GM23248 (cell line): ENCODE data around the gene MYO1G.

ENCODE experiments used
- EZH2 ChIP-seq: fragments of 200-600 bp; sonication (generic); IDR thresholded peaks from 2 replicates; pipeline ENCODE4 v1.6.1; 2018; ENCODE audit warnings: antibody characterized with exemption, mild to moderate bottlenecking; ENCODE audit not compliant: insufficient read depth, poor library complexity, severe bottlenecking
- EZH2phosphoT487 ChIP-seq: fragments of 200-600 bp; sonication (generic); IDR thresholded peaks from 2 replicates; pipeline ENCODE4 v1.6.1; 2018; ENCODE audit warnings: antibody characterized with exemption, moderate library complexity, mild to moderate bottlenecking, low read depth; ENCODE audit not compliant: insufficient read depth

DNA sequence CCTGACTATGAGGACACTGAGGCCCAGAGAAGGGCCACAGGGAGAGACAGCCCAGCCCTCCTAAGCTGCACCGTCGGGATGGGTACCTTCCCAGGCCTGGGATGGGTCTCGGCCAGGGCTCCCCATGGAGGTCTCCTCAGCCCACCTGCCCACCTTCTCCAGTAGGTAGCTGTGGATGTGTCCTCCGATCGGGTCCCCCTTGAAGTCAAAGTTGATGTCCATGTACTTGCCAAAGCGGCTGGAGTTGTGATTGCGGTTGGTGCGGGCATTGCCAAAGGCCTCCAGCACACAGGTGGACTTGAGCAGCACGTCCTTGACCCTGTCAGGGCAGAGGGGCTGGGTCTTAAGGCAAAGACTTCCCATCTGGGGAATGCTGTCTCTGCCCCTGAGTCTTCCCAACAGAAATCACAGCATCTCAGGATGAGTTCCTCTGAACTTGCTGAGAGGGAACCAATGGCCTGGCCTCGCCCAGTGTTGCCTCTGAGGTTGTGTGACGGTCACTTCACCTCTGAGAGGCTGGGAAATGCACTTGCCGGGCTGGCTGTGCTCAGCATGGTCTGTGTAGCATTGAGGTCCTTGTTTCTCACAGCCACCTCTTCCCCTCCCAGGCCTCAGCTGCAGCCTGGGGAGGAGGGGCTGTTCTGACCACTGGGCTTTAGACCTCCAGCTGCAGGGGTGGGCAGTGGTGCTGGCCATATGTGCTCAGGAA, 3.3 kb downstream of the MYO1G start:
- TF ChIP-seq EZH2 (no peak), EZH2phosphoT487 (no peak)
